ENCODE data around the gene LBHD1. TPM values are rescaled to one million over a fixed set of nuclear protein-coding genes. Genes with fewer than 3 reads are reported as not detected.
"Not testable (repeated sequence)": the region's sequence is repeated elsewhere in the genome, so short reads cannot be mapped to it uniquely, and the experiment has no call there.

Gene LBHD1
- total RNA-seq, 1 donor from 2014 or later = 1.1 TPM

DNA sequence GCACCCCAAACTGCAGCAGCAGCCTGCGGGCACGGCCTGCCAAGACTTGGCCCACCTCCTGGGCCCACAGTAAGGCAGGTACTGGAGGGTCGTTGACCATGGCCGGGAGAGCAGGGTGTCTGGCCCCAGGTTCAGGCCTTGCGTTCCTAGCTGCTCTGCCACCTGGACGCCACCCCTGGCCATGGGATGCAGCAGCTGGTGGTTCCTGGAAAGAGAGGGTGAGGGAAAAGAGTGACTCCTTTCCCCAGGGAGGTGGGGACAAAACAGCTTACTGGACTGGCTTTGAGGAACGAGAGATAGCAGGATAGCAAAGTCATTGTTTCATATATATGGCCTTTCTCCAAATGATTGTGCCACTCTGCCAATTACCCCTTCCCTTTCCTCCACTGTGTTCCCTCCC is 33.3 kb upstream of the LBHD1 start:
- peaks cover 2% of the 10 kb centered on the region for H3K36me3 ChIP-seq (ENCODE audit: control insufficient read depth, insufficient read depth, low read length)
- no peaks in the 10 kb centered on the region for H3K27me3 ChIP-seq (ENCODE audit: control insufficient read depth, insufficient read depth, low read length)
- H3K4me3 ChIP-seq (ENCODE audit: low read depth, low read length) = peak overlapping the region; percentile 60
- TF ChIP-seq, protein P1, sequence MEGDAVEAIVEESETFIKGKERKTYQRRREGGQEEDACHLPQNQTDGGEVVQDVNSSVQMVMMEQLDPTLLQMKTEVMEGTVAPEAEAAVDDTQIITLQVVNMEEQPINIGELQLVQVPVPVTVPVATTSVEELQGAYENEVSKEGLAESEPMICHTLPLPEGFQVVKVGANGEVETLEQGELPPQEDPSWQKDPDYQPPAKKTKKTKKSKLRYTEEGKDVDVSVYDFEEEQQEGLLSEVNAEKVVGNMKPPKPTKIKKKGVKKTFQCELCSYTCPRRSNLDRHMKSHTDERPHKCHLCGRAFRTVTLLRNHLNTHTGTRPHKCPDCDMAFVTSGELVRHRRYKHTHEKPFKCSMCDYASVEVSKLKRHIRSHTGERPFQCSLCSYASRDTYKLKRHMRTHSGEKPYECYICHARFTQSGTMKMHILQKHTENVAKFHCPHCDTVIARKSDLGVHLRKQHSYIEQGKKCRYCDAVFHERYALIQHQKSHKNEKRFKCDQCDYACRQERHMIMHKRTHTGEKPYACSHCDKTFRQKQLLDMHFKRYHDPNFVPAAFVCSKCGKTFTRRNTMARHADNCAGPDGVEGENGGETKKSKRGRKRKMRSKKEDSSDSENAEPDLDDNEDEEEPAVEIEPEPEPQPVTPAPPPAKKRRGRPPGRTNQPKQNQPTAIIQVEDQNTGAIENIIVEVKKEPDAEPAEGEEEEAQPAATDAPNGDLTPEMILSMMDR (IDR thresholded peaks at IDR 0.05; ENCODE audit: insufficient read depth, low read length, severe bottlenecking) = no peak
- DNase-seq (ENCODE audit: low read depth) (no peak), FAIRE-seq (no peak)

DNA sequence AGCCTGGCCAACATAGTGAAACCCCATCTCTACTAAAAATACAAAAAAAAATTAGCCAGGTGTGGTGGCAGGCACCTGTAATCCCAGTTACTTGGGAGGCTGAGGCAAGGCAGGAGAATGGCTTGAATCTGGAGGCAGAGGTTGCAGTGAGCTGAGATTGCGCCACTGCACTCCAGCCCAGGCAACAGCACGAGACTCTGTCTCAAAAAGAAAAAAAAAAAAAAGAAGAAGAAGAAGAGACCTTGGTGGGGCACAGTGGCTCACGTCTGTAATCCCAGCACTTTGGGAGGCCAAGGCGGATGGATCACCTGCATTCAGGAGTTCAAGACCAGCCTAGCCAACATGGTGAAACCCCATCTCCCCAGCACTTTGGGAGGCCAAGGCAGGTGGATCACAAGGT is 31.9 kb upstream of the LBHD1 start:
- H3K36me3 ChIP-seq (ENCODE audit: control insufficient read depth, insufficient read depth, low read length); H3K27me3 ChIP-seq (ENCODE audit: control insufficient read depth, insufficient read depth, low read length); DNase-seq (ENCODE audit: low read depth); H3K4me3 ChIP-seq (ENCODE audit: low read depth, low read length); FAIRE-seq: not testable (repeated sequence)

- H3K27me3 ChIP-seq (ENCODE audit: control insufficient read depth, insufficient read depth, low read length) = no peaks in the 10 kb centered on the region
- TF ChIP-seq, protein P1 (IDR thresholded peaks at IDR 0.05; ENCODE audit: insufficient read depth, low read length, severe bottlenecking) = no peak
- no peak for FAIRE-seq
- H3K36me3 ChIP-seq (ENCODE audit: control insufficient read depth, insufficient read depth, low read length) = no peaks in the 10 kb centered on the region
- H3K4me3 ChIP-seq (ENCODE audit: low read depth, low read length) = no peak overlapping the region
- peak; percentile 49 for DNase-seq (ENCODE audit: low read depth)
These were observed 30.2 kb upstream of the LBHD1 start for GRCh38 chr11:62702246-62702645.

GRCh38 chr11:62694455-62695167 is 22.5 kb upstream of the LBHD1 start:
- H3K27me3 ChIP-seq (ENCODE audit: control insufficient read depth, insufficient read depth, low read length) = no peaks in the 10 kb centered on the region

DNA sequence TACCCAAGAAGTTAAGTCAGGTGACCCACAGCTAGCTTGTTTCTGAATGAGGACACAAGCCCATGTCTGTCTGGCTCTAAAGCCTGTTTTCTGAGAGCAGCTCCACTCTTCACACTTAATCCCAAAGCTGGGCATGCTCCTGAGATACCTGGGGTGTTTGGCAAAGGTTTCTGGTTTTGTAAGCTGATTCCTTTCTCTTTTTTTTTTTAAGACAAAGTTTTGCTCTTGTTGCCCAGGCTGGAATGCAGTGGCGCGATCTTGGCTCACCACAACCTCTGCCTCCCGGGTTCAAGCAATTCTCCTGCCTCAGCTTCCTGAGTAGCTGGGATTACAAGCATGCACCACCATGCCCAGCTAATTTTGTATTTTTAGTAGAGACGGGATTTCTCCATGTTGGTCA is 21.6 kb upstream of the LBHD1 start:
- H3K36me3 ChIP-seq (ENCODE audit: control insufficient read depth, insufficient read depth, low read length); DNase-seq (ENCODE audit: low read depth): not testable (repeated sequence)

More at GRCh38 chr11:62694455-62695167, 22.5 kb upstream of the LBHD1 start:
- no peak overlapping the region for H3K4me3 ChIP-seq (ENCODE audit: low read depth, low read length)
- H3K36me3 ChIP-seq (ENCODE audit: control insufficient read depth, insufficient read depth, low read length) = peaks cover 10% of the 10 kb centered on the region
- peak; percentile 68 for DNase-seq (ENCODE audit: low read depth)
- TF ChIP-seq, protein P1 (IDR thresholded peaks at IDR 0.05; ENCODE audit: insufficient read depth, low read length, severe bottlenecking) = peak; percentile 80
- FAIRE-seq = no peak

DNA sequence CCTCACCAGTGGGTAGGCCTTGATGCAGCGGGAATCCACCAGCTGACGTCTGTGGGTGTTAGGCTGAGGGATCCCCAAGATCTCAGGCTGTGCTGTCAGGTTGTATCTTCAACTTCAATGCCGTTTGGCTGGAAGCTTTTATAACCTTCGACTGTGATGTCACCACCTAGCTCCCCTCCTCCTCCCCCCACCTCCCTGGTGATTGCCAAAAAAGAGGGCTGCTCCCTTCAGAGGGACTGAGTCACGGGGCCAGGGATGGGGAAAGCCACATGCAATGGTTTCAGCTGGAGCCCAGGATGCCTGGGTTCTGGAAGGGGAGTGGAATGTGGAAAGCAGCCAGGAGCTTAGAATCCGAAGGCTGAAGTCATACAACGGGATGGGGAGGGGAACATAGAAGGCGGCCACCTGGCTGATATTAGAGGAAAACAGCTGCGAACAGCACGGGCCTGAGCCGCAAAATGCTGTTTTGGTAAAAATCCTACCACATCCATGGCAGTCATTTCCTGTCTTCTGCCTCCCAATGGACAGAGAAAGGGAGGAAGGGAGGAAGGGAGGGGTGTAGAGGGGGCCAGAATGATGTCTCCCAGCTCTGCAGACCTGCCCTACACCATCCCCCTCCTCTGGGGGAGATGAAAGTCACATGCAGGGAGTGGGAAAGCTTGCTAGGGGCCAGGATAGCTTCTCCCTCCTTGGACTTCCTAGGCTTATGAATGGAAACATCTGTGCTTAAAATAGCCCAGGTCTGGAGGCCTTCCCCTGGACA is 17.5 kb upstream of the LBHD1 start, which contains the start of gene LRRN4CL:
TSS of gene LRRN4CL (minus strand) at position 110 of the 763 bp plus-strand sequence. CDS start 1,022 bp downstream, outside the sequence.
- no peak within 1 kb of the TSS for H3K4me3 ChIP-seq (ENCODE audit: low read depth, low read length)
- no peak for FAIRE-seq
- DNase-seq (ENCODE audit: low read depth) = no peak
- peaks cover 10% of the 10 kb centered on the region for H3K36me3 ChIP-seq (ENCODE audit: control insufficient read depth, insufficient read depth, low read length)
- no peaks in the 10 kb centered on the region for H3K27me3 ChIP-seq (ENCODE audit: control insufficient read depth, insufficient read depth, low read length)
- TF ChIP-seq, protein P1 (IDR thresholded peaks at IDR 0.05; ENCODE audit: insufficient read depth, low read length, severe bottlenecking) = no peak

More for the DNA sequence above, 21.6 kb upstream of the LBHD1 start:
- not testable (repeated sequence) for FAIRE-seq; H3K27me3 ChIP-seq (ENCODE audit: control insufficient read depth, insufficient read depth, low read length); H3K4me3 ChIP-seq (ENCODE audit: low read depth, low read length)

Data from bronchial epithelial cell (primary cell).